ENCODE data around the gene TVP23B. TPM values are rescaled to one million over a fixed set of nuclear protein-coding genes. Genes with fewer than 3 reads are reported as not detected.
A peak's percentile ranks its signal among the peaks of the same experiment; 100 is the strongest.

Gene TVP23B
- polyA plus RNA-seq, 1 experiment: 19.1 TPM

DNA sequence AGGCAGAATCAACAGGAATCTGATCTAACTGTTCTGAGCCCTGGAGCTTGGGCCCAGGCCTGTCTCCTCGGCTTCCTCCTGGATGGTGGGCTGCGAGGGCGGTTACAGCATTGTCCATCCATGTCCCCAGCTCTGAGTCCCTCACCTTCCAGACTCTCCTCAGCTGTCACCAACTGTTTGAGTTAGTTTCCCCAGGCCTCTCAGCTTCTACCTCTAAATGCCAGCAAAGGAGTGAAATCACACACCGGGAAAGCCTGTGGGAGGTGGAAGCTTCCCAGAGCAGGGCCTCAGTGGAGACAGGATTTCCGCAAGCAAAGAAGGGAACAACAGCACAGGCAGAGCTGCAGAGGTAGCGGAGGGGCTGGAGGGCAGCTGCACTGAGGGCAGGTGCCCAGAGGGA is 67.5 kb downstream of the TVP23B start:
- Histone ChIP-seq H3K27me3 (ENCODE audit: control insufficient read depth, insufficient read depth, low read length) (no peaks in the 10 kb centered on the region), H3K36me3 (ENCODE audit: control insufficient read depth, insufficient read depth, low read length) (no peaks in the 10 kb centered on the region), H3K4me3 (ENCODE audit: low read depth, low read length) (no peak overlapping the region)
- no peak for DNase-seq (ENCODE audit: low read depth)
- TF ChIP-seq, protein P1, sequence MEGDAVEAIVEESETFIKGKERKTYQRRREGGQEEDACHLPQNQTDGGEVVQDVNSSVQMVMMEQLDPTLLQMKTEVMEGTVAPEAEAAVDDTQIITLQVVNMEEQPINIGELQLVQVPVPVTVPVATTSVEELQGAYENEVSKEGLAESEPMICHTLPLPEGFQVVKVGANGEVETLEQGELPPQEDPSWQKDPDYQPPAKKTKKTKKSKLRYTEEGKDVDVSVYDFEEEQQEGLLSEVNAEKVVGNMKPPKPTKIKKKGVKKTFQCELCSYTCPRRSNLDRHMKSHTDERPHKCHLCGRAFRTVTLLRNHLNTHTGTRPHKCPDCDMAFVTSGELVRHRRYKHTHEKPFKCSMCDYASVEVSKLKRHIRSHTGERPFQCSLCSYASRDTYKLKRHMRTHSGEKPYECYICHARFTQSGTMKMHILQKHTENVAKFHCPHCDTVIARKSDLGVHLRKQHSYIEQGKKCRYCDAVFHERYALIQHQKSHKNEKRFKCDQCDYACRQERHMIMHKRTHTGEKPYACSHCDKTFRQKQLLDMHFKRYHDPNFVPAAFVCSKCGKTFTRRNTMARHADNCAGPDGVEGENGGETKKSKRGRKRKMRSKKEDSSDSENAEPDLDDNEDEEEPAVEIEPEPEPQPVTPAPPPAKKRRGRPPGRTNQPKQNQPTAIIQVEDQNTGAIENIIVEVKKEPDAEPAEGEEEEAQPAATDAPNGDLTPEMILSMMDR (IDR thresholded peaks at IDR 0.05; ENCODE audit: insufficient read depth, low read depth, low read length): no peak
- CTCF ChIA-PET: no interaction called here
- POLR2A ChIA-PET: no interaction called here

DNA sequence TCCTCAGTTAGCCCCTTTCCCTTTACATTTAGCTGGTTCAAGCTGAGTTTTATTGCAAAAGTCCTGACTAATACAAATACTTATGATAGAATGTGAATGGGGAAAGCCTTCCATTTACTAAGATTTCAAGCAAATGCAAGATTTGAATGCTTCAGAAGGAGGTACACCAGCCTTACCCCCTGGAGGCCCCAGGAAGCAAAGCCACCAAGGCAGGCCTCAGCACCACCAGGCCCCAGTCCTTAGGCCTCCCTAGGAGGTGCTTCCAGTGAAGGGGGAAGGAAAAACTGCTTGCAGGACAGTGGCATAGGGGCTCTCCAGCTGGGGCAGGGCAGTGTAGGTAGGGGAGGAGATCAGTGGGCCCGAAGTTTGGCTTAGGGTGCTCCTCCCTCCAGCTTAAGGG is 69.7 kb downstream of the TVP23B start:
- ChIA-PET CTCF (no interaction called here), POLR2A (no interaction called here)
- Histone ChIP-seq H3K4me3 (ENCODE audit: low read depth, low read length) (no peak overlapping the region), H3K36me3 (ENCODE audit: control insufficient read depth, insufficient read depth, low read length) (no peaks in the 10 kb centered on the region), H3K27me3 (ENCODE audit: control insufficient read depth, insufficient read depth, low read length) (no peaks in the 10 kb centered on the region)
- no peak for DNase-seq (ENCODE audit: low read depth)
- TF ChIP-seq, protein P1 (IDR thresholded peaks at IDR 0.05; ENCODE audit: insufficient read depth, low read depth, low read length): no peak

DNA sequence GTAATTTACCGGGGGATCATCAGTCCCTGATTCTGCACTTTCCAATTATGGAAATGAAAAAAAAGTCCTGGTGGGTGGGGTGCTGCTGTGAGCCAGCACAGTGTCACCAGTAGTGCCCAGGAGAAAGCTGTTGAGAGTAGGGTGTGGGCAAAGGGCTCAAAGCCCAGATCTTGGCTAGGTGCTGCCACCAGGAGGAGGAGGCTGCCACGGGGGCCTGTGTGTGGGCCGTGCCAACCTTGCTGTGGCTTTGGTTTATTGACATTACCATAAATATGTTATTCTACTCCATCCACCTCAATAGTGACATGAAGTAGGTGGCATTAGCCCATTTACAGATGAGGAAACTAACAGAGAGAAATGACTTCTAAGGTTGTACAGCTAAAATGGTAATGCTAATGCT is 70.2 kb downstream of the TVP23B start:
- POLR2A ChIA-PET: no interaction called here
- Histone ChIP-seq H3K27me3 (ENCODE audit: control insufficient read depth, insufficient read depth, low read length) (no peaks in the 10 kb centered on the region), H3K4me3 (ENCODE audit: low read depth, low read length) (no peak overlapping the region), H3K36me3 (ENCODE audit: control insufficient read depth, insufficient read depth, low read length) (no peaks in the 10 kb centered on the region)
- CTCF ChIA-PET: no interaction called here
- TF ChIP-seq, protein P1 (IDR thresholded peaks at IDR 0.05; ENCODE audit: insufficient read depth, low read depth, low read length): no peak
- no peak for DNase-seq (ENCODE audit: low read depth)

DNA sequence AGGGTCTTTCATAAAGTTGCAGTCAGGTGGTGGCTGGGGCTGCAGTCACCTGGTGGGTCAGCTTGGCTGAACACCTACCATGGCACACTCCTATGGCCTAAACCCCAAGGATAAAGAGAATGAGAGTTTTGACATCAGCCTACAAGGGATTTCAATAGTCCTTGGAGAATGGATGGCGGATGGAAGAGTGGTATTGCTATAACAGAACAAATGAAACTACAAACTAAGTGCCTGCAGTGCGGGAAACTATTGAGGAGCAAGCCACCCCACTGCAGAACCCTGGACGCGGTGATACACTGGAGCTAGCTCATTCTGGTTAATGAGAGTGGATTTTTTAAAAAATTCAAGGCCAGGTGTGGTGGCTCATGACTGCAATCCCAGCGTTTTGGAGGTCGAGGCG is 74.0 kb downstream of the TVP23B start:
- CTCF ChIA-PET: interaction anchor here (0.6 to 1.1 kb wide), 3 partner anchors 106 to 487 kb away, joined by 3 to 4 read pairs (median 3); no protein-coding TSS in a partner anchor
- no peak for DNase-seq (ENCODE audit: low read depth)
- Histone ChIP-seq H3K27me3 (ENCODE audit: control insufficient read depth, insufficient read depth, low read length) (no peaks in the 10 kb centered on the region), H3K36me3 (ENCODE audit: control insufficient read depth, insufficient read depth, low read length) (no peaks in the 10 kb centered on the region), H3K4me3 (ENCODE audit: low read depth, low read length) (no peak overlapping the region)
- TF ChIP-seq, protein P1 (IDR thresholded peaks at IDR 0.05; ENCODE audit: insufficient read depth, low read depth, low read length): no peak
- POLR2A ChIA-PET: no interaction called here

DNA sequence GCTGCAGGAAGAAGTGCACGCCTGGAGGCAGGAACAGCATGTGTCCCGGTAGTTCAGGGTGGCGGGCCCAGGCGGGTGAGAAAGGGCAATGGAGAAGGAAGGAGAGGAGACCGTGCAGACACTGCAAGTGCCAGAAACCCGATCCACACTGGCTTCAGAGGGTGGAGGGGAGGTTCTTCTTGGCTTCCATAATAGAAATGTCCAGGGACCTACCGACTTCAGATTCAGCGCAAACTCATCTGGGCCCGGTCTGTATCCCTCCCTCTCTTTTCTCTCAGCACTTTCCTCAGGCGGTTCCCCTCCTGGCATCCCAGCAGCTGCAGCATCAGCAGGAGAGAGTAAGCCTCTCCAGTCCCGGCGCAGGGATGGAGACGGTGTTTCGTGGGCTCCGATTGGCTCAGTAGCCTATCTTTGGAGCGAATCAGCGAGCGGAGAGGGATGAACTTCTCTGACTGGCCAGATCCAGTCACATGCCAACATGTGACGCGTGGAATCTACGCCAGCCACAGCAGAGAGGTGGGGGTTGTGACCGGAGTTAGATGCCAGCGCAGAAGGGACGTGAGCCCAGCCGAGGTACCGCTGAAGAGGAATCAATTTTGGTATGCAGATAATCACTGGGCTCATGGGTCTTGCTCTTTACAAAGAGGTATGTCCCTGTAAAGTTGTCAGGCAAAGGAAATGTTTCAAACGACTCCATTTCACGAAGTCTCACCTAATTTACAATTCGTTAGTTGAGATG is 75.0 kb downstream of the TVP23B start:
- ChIA-PET POLR2A (no interaction called here), CTCF (no interaction called here)
- TF ChIP-seq, protein P1 (IDR thresholded peaks at IDR 0.05; ENCODE audit: insufficient read depth, low read depth, low read length): no peak
- peak; percentile 76 for DNase-seq (ENCODE audit: low read depth)
- Histone ChIP-seq H3K27me3 (ENCODE audit: control insufficient read depth, insufficient read depth, low read length) (no peaks in the 10 kb centered on the region), H3K36me3 (ENCODE audit: control insufficient read depth, insufficient read depth, low read length) (no peaks in the 10 kb centered on the region), H3K4me3 (ENCODE audit: low read depth, low read length) (peak overlapping the region; percentile 60)

Other genes starting within 250 kb of the TVP23B start
- gene TBC1D28, start 136.8 kb upstream of the TVP23B start, polyA plus RNA-seq (2011; rRNA removed): not detected in 2 replicates
- gene FOXO3B, start 98.9 kb upstream of the TVP23B start, polyA plus RNA-seq (2011; rRNA removed): 3.4 and 5.8 TPM in 2 replicates
- 0.10 and 0.12 TPM in 2 replicates for gene FBXW10, start 37.1 kb upstream of the TVP23B start, polyA plus RNA-seq (2011; rRNA removed)
- gene PRPSAP2, start 76.9 kb downstream of the TVP23B start, polyA plus RNA-seq (2011; rRNA removed): 13.0 and 16.6 TPM in 2 replicates
- gene SLC5A10, start 171.0 kb downstream of the TVP23B start, polyA plus RNA-seq (2011; rRNA removed): 0.05 TPM in 1 of 2 replicates, not detected in the other
- 5.5 and 10.3 TPM in 2 replicates for gene FAM83G, start 223.6 kb downstream of the TVP23B start, polyA plus RNA-seq (2011; rRNA removed)

Data from BJ (cell line).